SIG-M5 (cell line): Measurements from ENCODE around the gene INSL3.
"Not testable (repeated sequence)": the region's sequence is repeated elsewhere in the genome, so short reads cannot be mapped to it uniquely, and the experiment has no call there.

ENCODE experiments used
- DNase-seq: peaks from one replicate; lab custom pipeline; 2025; lab: John Stamatoyannopoulos, UW

The INSL3 gene

GRCh38 chr19:17812099-17812498 is 9.2 kb downstream of the INSL3 start:
- no peak for DNase-seq

DNA sequence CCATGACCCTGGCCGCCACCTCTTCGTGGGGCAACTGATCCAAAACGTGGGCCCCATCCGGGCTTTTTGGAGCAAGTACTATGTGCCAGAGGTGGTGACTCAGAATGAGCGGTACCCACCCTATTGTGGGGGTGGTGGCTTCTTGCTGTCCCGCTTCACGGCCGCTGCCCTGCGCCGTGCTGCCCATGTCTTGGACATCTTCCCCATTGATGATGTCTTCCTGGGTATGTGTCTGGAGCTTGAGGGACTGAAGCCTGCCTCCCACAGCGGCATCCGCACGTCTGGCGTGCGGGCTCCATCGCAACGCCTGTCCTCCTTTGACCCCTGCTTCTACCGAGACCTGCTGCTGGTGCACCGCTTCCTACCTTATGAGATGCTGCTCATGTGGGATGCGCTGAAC is 9.6 kb downstream of the INSL3 start:
- DNase-seq = no peak

- DNase-seq = no peak
Observed at GRCh38 chr19:17811103-17811502, 10.2 kb downstream of the INSL3 start.

DNA sequence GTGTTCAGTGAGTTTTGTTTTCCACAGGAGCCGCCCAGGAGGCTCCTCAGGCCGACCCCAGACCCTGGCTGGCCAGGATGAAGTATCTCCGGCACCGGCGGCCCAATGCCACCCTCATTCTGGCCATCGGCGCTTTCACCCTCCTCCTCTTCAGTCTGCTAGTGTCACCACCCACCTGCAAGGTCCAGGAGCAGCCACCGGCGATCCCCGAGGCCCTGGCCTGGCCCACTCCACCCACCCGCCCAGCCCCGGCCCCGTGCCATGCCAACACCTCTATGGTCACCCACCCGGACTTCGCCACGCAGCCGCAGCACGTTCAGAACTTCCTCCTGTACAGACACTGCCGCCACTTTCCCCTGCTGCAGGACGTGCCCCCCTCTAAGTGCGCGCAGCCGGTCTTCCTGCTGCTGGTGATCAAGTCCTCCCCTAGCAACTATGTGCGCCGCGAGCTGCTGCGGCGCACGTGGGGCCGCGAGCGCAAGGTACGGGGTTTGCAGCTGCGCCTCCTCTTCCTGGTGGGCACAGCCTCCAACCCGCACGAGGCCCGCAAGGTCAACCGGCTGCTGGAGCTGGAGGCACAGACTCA is 13.5 kb downstream of the INSL3 start:
- no peak for DNase-seq

GRCh38 chr19:17806945-17807344 is 14.4 kb downstream of the INSL3 start:
- DNase-seq = no peak

- no peak for DNase-seq
Observed at GRCh38 chr19:17805427-17805826, 15.9 kb downstream of the INSL3 start.

DNA sequence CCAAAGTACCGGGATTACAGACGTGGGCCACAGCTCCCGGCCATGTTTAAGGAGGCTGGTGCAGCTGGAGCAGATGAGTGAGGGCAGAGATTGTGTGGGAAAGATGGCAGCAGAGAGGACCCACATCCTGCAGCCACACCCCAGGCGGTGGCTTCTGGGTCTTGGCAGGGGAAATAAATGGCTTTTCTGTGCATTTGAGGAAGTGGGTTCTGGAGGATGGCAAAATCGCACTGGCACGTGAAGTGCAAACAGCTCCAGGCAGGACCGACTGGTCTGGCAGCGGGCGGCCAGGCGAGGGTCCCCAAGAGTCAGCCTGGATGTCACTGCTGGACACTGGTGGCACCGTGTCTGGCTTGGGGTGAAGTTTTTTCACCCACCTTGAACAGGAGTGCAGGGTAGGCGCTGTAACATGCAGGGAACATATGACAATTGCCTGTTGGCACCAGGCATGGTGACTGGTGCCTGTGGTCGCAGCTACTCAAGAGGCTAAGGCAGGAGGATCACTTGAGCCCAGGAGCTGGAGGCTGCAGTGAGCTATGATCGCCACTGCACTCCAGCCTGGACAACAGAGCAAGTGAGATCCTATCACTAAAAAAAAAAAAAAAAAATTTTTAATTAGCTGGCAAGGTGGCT is 17.9 kb downstream of the INSL3 start:
- DNase-seq = no peak

- no peak for DNase-seq
Observed at GRCh38 chr19:17802137-17802858, 19.0 kb downstream of the INSL3 start.

DNA sequence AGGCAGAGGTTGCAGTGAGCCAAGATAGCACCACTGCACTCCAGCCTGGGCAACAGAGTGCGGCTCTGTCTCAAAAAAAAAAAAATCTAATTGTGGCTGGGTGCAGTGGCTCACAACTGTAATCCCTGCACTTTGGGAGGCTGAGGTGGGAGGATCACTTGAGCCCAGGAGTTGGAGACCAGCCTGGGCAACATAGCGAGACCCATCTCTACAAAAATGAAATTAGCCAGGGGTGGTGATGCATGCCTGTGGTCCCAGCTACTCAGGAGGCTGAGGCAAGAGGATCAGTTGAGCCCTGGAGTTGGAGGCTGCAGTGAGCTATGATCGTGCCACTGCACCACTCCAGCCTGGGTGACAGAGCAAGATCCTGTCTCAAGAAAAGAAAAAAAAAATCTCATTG is 22.7 kb downstream of the INSL3 start:
- DNase-seq = not testable (repeated sequence)

DNA sequence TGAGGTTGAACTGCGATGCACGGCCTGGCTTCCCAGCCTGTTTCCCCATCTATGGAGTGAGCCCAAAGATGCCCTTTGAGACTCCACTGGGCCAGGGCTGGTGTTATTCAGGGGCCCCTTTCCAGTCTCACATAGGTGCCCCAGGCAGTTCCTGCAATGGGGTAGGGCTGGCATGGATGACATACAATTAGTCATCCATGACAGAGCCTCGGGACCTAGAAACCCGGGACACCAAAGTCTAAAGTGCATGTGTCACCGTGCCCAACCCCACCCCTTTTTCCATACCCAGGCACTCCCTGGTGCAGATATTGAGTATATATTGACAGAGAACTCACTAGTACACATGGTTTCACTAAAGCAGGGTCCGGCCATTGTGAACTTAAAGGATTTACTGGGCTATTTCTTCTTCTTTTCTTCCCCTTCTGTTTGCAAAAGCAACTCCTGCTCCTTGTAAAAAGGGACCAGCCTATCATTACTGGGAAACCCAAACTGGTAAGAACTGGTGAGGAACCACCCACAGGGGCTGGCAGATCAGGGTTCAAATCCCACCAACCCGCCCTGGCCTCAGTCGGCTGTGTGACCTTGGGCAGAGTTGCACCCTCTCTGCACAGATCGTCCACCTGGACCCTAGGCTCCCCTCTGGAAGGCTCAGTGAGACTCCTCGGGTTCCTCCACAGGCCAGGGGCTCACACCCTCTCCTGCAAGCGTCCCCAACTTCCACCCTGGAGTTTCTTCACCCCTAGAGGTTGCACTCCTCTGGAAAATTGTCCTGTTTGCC is 23.7 kb downstream of the INSL3 start:
- no peak for DNase-seq

GRCh38 chr19:17796838-17797423 is 24.4 kb downstream of the INSL3 start:
- DNase-seq = no peak

GRCh38 chr19:17796013-17796837 is 25.1 kb downstream of the INSL3 start:
- DNase-seq = no peak

GRCh38 chr19:17795495-17795856 is 25.8 kb downstream of the INSL3 start:
- DNase-seq = no peak

GRCh38 chr19:17794731-17795494 is 26.4 kb downstream of the INSL3 start, which contains the start of gene B3GNT3:
Gene B3GNT3 (plus strand): TSS chr19:17795138. CDS start chr19:17807808, 12,670 bp downstream.
- no peak for DNase-seq

DNA sequence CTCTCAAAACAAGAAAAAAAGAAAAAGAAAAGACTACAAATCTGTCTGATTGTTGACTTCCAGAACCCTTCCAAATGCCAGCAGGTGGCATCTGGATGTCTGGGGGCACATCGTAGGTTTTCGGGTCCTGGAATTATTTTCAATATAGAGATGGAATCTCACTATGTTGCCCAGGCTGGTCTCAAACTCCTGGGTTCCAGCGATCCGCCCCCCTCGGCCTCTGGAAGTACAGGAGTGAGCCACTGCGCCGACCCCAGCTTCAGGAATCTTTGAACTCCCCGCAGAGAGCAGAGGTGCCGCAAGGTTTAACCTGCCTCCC is 26.9 kb downstream of the INSL3 start:
- no peak for DNase-seq

DNA sequence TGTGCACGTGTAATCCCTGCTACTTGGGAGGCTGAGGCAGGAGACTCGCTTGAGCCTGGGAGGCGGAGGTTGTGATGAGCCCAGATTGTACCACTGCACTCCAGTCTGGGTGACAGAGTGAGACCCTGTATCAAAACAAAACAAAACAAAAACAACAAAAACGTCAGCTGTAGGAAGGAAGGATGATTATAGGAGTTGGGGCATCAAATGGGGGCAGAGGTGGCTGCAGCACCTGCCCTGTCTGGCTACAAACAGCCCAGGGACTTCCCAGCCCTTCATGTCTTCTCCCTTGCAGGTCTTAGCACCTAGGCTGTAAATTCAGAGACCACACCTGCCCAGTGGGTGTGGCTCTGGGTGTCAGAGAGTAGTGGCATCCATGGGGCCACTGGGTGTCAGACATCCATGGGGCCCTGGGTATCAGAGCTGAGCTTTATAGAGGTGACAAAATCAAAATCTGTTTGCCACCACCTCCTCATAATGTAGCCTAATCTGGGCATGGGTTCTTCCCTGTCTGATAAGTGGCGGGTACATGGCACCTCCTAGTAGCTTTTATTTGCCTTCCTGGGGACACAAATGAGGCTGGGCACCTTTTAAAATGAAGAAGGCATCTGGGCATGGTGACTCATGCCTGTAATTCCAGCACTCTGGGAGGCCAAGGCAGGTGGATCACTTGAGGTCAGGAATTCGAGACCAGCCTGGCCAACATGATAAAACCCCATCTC is 31.1 kb downstream of the INSL3 start:
- DNase-seq = no peak

DNA sequence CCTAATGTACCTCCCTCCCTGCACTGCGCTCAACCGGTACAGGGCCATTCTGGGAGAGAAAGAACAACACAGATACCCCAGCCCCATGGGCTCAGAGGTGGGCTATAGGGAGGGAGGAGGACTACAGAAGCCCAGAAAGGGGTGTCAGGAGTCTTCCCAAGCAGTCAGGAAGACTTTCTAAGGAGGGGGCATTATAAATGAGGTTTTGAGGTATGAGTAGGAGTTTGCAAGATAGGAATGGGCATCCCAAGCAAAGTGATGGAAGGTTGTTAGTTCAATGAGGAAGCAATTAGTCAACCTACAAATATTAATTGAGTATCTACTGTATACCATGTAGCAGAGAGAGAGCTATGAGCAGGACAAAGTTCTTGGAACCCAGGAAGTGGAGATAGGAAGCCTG is 32.7 kb downstream of the INSL3 start:
- no peak for DNase-seq

- DNase-seq = no peak
Observed at GRCh38 chr19:17787274-17787913, 33.9 kb downstream of the INSL3 start.

- DNase-seq = no peak
Observed at GRCh38 chr19:17784201-17785008, 36.9 kb downstream of the INSL3 start.
